Subcutaneous adipose tissue (tissue), 4 donors: Measurements from ENCODE around the gene CLK2. TPM values are rescaled to one million over a fixed set of nuclear protein-coding genes. Genes with fewer than 3 reads are reported as not detected.

Source experiments
- total RNA-seq, 4 donors: library from RNA; depleted of rRNA; stranded (reverse); fragments of >200 nt; gene quantifications; one replicate each; pipeline ENCODE4 v1.1.0, GENCODE V29; 2016
- TF ChIP-seq, protein P1 (sequence below): fragments of 450-650 bp; IDR thresholded peaks from one replicate; pipeline ENCODE4 v1.5.1; 2016; ENCODE audit warnings: low read depth, mild to moderate bottlenecking, control low read depth, antibody characterized with exemption, moderate library complexity

The CLK2 gene
- total RNA-seq, 4 donors from 2014 or later, result 23.5 to 36.7 (median 26.3) TPM

DNA sequence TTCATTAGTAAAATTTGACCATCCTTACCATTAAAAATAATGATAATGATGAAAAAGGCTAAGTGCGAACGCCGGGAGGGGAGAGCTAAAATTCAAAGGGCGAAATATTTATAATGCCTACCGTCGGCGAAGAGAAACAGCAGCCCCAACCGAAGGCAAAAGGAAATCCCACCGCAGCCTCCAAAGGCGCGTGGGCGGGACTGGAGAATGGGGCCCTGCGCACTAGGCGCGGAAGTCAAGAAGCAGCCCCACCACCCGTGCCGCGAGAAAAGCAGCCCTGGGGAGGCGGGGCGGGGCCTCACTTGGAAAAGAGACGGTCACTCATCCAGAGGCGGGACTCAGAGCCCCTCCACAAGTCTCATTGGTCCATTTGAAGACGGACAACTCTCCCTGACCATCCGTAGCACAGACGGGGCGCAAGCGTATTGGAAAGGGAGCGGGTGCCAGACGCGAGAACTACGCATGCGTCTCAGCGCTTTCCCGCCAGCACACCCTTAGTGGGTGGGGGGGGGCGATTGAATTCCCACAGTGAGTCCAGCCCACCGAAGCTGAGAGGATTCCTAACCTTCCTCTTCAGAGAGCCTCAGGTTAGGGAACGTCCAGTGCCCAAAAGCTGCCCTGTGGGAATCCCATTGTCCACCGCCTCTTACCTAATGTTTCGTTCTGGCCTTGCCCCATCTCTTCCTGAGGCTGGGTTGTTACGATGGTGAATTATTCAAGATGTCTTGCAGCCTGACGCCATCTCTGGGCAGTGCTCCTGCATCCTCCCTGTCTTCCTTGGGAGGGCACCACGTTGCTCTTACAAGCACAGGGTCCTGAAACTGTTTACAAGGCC is 45.8 kb downstream of the CLK2 start:
- TF ChIP-seq, protein P1, sequence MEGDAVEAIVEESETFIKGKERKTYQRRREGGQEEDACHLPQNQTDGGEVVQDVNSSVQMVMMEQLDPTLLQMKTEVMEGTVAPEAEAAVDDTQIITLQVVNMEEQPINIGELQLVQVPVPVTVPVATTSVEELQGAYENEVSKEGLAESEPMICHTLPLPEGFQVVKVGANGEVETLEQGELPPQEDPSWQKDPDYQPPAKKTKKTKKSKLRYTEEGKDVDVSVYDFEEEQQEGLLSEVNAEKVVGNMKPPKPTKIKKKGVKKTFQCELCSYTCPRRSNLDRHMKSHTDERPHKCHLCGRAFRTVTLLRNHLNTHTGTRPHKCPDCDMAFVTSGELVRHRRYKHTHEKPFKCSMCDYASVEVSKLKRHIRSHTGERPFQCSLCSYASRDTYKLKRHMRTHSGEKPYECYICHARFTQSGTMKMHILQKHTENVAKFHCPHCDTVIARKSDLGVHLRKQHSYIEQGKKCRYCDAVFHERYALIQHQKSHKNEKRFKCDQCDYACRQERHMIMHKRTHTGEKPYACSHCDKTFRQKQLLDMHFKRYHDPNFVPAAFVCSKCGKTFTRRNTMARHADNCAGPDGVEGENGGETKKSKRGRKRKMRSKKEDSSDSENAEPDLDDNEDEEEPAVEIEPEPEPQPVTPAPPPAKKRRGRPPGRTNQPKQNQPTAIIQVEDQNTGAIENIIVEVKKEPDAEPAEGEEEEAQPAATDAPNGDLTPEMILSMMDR, result no peak

DNA sequence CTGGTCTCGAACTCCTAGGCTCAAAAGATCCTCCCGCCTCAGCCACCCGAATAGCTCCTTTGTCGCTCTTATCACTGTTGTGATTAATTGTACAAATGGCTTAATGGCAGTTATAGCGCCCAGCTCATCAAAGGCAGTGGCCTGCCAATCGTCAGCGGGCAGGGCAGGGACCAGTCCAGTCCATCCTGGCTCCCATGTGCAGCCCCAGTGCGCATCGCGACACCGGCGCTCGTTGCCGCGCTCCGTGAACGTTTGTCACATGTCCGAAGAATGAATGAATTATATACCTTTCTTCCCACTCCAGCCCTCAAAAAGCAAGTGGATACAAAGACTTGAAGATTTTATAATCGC is 46.4 kb downstream of the CLK2 start:
- TF ChIP-seq, protein P1, result no peak

DNA sequence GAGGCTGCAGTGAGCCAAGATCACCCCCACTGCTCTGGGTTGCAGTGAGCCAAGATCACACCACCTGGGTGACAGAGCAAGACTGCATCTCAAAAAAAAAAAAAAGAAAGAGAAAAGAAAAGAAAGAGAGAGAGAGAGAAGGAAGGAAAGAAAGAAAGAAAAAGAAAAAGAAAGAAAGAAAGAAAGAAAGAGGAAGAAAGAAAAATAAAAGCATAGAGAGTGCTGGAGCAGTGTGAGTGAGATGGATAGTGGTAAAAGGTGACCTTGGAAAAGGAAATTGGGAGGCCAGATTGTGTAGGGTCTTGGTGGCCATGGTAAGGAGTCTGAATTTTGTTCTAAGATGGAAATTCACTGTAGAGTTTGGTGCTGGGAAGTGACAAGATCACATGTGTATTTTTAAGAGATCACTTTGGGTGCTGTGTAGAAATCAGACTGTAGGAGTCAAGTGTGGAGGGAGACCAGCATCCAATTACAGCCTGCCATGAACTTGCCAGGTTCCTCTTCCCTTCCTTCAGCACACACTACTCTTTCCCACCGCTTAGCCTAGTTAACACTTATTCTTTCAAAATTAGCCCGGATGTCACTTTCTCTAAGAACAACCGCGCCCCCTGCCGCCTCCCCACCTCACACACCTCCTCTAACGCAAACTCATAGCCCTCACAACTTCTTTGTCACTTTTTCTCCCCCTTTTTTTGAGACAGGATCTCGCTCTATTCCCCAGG is 47.0 kb downstream of the CLK2 start:
- TF ChIP-seq, protein P1, result no peak

DNA sequence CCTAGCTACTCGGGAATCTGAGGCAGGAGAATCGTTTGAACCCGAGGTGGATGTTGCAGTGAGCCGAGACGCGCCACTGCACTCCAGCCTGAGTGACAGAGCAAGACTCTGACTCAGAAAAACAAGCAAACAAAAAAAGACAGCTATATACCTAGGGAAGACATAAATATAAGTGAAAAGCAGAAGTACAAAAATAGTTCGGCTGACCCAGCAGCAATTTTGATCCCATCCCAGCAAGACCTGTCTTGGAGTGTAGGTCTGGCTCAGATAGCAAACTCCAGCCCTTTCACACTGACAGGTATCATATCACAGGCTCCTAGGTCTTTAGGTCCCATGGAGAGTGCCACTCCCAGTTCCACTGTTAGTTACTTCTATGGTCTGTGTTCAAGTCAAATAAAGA is 50.3 kb downstream of the CLK2 start:
- TF ChIP-seq, protein P1, result no peak

DNA sequence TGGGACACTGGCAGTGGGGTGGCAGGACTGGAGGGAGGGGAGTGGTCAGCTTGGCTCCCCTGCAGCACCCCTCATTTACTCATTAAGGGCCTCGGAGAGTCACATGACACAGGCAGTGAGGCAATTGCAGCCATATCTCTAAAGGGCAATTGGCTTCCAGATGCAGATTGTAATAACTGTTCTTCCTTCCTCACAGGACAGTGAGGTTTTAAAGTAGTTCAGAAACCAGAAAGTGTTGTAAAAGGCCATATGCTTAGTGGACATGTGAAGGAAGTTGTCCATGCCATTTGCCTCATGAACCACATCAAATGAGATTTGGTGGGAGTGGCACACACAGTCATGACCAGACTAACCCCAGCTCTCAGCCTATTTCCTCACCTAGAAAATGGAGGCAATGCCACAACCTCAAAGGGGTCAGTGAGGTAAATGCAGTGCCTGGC is 53.7 kb downstream of the CLK2 start:
- TF ChIP-seq, protein P1, result no peak

DNA sequence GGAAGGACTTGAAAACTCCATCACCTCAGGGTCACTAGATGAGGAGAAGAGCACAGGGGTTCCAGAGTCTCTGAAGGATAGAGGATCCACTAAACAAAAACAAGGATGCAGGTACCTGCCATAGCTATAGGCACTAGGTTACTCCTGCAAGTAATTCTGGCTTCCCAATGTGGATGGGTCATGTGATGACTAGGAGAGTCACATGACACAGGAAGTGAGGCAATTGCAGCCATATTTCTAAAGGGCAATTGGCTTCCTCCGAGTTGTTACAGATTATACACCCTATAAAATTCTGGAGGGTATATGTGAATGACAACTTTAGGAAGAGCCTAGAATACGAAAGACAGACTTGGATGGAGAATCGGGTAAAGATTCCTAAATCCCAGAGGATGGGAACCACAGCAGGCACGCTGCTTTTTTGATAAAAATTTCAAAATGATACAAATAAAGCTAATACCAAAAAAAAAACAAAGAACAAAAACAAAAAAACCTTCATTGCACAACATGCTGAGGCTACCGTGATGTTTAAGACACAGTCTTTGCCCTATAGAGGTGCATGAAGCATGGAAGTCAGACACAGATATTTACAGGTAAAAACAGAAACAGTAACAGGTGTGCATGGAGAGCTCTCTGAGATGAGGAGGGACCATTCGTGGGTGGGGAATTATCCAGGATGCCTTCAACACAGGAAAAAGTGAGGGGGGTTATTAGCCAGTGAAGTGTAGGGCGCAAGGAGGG is 54.3 kb downstream of the CLK2 start:
- TF ChIP-seq, protein P1, result no peak

Other genes starting within 250 kb of the CLK2 start
- gene DCST2, start 239.7 kb downstream of the CLK2 start, total RNA-seq, result 1 to 10 TPM in 2 of 4 donors, under 1 TPM in 1, not detected in 1; 0.34 to 3.7 (median 2.6) TPM
- not detected for gene DCST1, start 239.7 kb downstream of the CLK2 start, total RNA-seq
- 100 to 1,000 TPM in 2 of 4 donors, 10 to 100 TPM in 2; 61.4 to 189 (median 87.5) TPM for gene ADAM15, start 222.2 kb downstream of the CLK2 start, total RNA-seq
- 1 to 10 TPM; 2.8 to 5.3 (median 3.7) TPM for gene EFNA4, start 209.8 kb downstream of the CLK2 start, total RNA-seq
- 1 to 10 TPM in 2 of 4 donors, under 1 TPM in 1, not detected in 1; 0.44 to 3.7 (median 1.7) TPM for gene EFNA3, start 194.7 kb downstream of the CLK2 start, total RNA-seq
- 10 to 100 TPM; 12.4 to 32.6 (median 16.8) TPM for gene EFNA1, start 145.6 kb downstream of the CLK2 start, total RNA-seq
- 10 to 100 TPM; 21.2 to 34.2 (median 23.7) TPM for gene SLC50A1, start 137.7 kb downstream of the CLK2 start, total RNA-seq
- gene DPM3, start 133.0 kb downstream of the CLK2 start, total RNA-seq, result 100 to 1,000 TPM in 1 of 4 donors, 10 to 100 TPM in 3; 61.4 to 120 (median 71.2) TPM
- 100 to 1,000 TPM in 1 of 4 donors, 10 to 100 TPM in 3; 65.0 to 155 (median 81.9) TPM for gene KRTCAP2, start 100.2 kb downstream of the CLK2 start, total RNA-seq
- gene TRIM46, start 99.7 kb downstream of the CLK2 start, total RNA-seq, result under 1 TPM in 3 of 4 donors, not detected in 1; 0.51 to 0.75 (median 0.66) TPM
- 10 to 100 TPM in 3 of 4 donors, 1 to 10 TPM in 1; 8.8 to 21.1 (median 15.6) TPM for gene THBS3, start 65.6 kb downstream of the CLK2 start, total RNA-seq
- gene MTX1, start 64.8 kb downstream of the CLK2 start, total RNA-seq, result 10 to 100 TPM; 35.5 to 46.9 (median 40.8) TPM
- gene ENTREP3, start 18.0 kb downstream of the CLK2 start, total RNA-seq, result 10 to 100 TPM in 3 of 4 donors, 1 to 10 TPM in 1; 5.4 to 20.3 (median 14.2) TPM
- 10 to 100 TPM; 39.0 to 66.1 (median 44.8) TPM for gene SCAMP3, start 11.1 kb downstream of the CLK2 start, total RNA-seq
- gene HCN3, start 4.0 kb upstream of the CLK2 start, total RNA-seq, result 1 to 10 TPM in 3 of 4 donors, under 1 TPM in 1; 0.75 to 1.8 (median 1.1) TPM
- not detected for gene PKLR, start 27.9 kb upstream of the CLK2 start, total RNA-seq
- gene FDPS, start 35.4 kb upstream of the CLK2 start, total RNA-seq, result 100 to 1,000 TPM in 1 of 4 donors, 10 to 100 TPM in 3; 54.0 to 105 (median 81.6) TPM
- 10 to 100 TPM in 3 of 4 donors, 1 to 10 TPM in 1; 4.6 to 14.4 (median 12.1) TPM for gene RUSC1, start 47.4 kb upstream of the CLK2 start, total RNA-seq